Measurements from ENCODE around the gene HRH3. TPM values are rescaled to one million over a fixed set of nuclear protein-coding genes. Genes with fewer than 3 reads are reported as not detected.

Gene HRH3
- total RNA-seq, 4 donors from 2014 or later: not detected

GRCh38 chr20:62170536-62170935 is 49.5 kb downstream of the HRH3 start:
- no peak for TF ChIP-seq CTCF (IDR thresholded peaks at IDR 0.05; ENCODE audit: low read depth)

- TF ChIP-seq CTCF (IDR thresholded peaks at IDR 0.05; ENCODE audit: low read depth): no peak
Measured at GRCh38 chr20:62168890-62169435, 51.1 kb downstream of the HRH3 start.

GRCh38 chr20:62168061-62168460 is 52.0 kb downstream of the HRH3 start:
- no peak for TF ChIP-seq CTCF (IDR thresholded peaks at IDR 0.05; ENCODE audit: low read depth)

- TF ChIP-seq CTCF (IDR thresholded peaks at IDR 0.05; ENCODE audit: low read depth): no peak
Measured at GRCh38 chr20:62167474-62167873, 52.6 kb downstream of the HRH3 start.

- no peak for TF ChIP-seq CTCF (IDR thresholded peaks at IDR 0.05; ENCODE audit: low read depth)
Measured at GRCh38 chr20:62165762-62166399, 54.2 kb downstream of the HRH3 start.

Other genes starting within 250 kb of the HRH3 start
- 10 to 100 TPM in 3 of 4 donors, 1 to 10 TPM in 1; 7.7 to 16.0 (median 10.7) TPM for gene TAF4, start 154.4 kb downstream of the HRH3 start, total RNA-seq
- gene LSM14B, start 97.8 kb downstream of the HRH3 start, total RNA-seq: 10 to 100 TPM; 18.3 to 33.0 (median 20.1) TPM
- gene PSMA7, start 76.9 kb downstream of the HRH3 start, total RNA-seq: 100 to 1,000 TPM; 299 to 630 (median 399) TPM
- 10 to 100 TPM; 10.3 to 18.3 (median 12.9) TPM for gene SS18L1, start 76.5 kb downstream of the HRH3 start, total RNA-seq
- 10 to 100 TPM; 17.0 to 26.1 (median 22.6) TPM for gene MTG2, start 37.2 kb downstream of the HRH3 start, total RNA-seq
- 10 to 100 TPM; 25.3 to 43.1 (median 27.6) TPM for gene OSBPL2, start 18.2 kb upstream of the HRH3 start, total RNA-seq
- 100 to 1,000 TPM in 2 of 4 donors, 10 to 100 TPM in 2; 78.5 to 141 (median 101) TPM for gene ADRM1, start 82.7 kb upstream of the HRH3 start, total RNA-seq
- 100 to 1,000 TPM in 1 of 4 donors, 10 to 100 TPM in 3; 14.1 to 131 (median 34.5) TPM for gene LAMA5, start 147.0 kb upstream of the HRH3 start, total RNA-seq
- 1,000 to 10,000 TPM; 1,888 to 3,001 (median 2,521) TPM for gene RPS21, start 166.8 kb upstream of the HRH3 start, total RNA-seq
- gene CABLES2, start 187.0 kb upstream of the HRH3 start, total RNA-seq: 1 to 10 TPM; 1.1 to 2.4 (median 1.7) TPM
- not detected for gene RBBP8NL, start 207.3 kb upstream of the HRH3 start, total RNA-seq

Measured in subcutaneous adipose tissue (tissue), 4 donors.